ENCODE data around the gene TMEM202.

DNA sequence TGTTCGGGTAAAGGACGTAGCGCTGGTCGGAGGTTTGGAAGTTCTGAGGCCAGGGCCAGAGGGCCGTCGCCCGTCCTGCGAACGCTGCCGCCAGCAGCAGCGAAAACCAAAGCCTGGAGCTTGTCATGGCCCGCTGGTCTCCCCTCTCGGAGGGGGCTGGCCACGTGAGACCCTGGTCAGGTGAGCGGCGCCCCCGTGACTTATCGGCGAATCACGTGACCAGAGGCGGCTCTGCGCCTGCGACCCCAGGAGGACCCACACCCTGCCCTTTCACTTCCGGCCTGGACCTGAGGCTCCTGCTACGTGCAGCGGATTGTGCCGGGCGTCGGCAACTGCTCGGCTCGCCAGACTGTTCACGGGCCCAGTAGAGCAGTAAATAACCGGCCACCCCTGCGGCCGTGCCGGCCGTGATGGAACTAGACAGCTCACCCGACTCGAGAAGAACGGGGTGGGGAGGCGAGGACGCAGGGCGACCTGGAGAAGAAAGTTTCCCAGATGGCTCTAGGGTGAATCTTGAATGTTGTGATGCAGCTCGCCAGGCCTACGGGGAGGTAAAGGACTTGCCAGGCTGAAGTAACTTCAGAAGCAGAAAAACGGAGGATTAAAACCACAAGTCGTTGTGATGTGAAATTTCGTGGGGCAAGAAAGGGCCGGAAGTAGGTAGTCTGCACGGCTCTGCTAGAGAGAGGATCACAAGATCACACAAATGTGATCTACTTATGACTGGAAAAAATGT is 22.1 kb upstream of the TMEM202 start, which contains the start of gene HEXA:
- TF ChIP-seq, protein P1, sequence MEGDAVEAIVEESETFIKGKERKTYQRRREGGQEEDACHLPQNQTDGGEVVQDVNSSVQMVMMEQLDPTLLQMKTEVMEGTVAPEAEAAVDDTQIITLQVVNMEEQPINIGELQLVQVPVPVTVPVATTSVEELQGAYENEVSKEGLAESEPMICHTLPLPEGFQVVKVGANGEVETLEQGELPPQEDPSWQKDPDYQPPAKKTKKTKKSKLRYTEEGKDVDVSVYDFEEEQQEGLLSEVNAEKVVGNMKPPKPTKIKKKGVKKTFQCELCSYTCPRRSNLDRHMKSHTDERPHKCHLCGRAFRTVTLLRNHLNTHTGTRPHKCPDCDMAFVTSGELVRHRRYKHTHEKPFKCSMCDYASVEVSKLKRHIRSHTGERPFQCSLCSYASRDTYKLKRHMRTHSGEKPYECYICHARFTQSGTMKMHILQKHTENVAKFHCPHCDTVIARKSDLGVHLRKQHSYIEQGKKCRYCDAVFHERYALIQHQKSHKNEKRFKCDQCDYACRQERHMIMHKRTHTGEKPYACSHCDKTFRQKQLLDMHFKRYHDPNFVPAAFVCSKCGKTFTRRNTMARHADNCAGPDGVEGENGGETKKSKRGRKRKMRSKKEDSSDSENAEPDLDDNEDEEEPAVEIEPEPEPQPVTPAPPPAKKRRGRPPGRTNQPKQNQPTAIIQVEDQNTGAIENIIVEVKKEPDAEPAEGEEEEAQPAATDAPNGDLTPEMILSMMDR (IDR thresholded peaks at IDR 0.05; ENCODE audit: low read depth, low read length, missing input control) = no peak
- peak; percentile 23 to 87 for TF ChIP-seq GABPA (IDR thresholded peaks at IDR 0.05 in 1 of 2, conservative IDR thresholded peaks at IDR 0.05 in 1 of 2)
- TF ChIP-seq JUND (IDR thresholded peaks at IDR 0.05) = peak in 1 of 2 donors; percentile 38
- TF ChIP-seq, protein P2, sequence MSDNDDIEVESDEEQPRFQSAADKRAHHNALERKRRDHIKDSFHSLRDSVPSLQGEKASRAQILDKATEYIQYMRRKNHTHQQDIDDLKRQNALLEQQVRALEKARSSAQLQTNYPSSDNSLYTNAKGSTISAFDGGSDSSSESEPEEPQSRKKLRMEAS (IDR thresholded peaks at IDR 0.05) = peak; percentile 73
- peak in 1 of 2 donors; percentile 39 for TF ChIP-seq HNF4A (conservative IDR thresholded peaks at IDR 0.05)
- TF ChIP-seq TAF1 (conservative IDR thresholded peaks at IDR 0.05) = peak; percentile 91
- TF ChIP-seq YY1 (IDR thresholded peaks at IDR 0.05) = peak; percentile 84
- peak in 1 of 2 donors; percentile 37 for TF ChIP-seq RAD21 (IDR thresholded peaks at IDR 0.05)
- peak; percentile 53 to 60 for TF ChIP-seq RXRA (IDR thresholded peaks at IDR 0.05)
